Left lobe of liver (tissue), 2 donors: ENCODE results near the gene NADSYN1. TPM values are rescaled to one million over a fixed set of nuclear protein-coding genes. Genes with fewer than 3 reads are reported as not detected.

ENCODE experiments used
- ATAC-seq: fragments of 200-7000 bp; cut with Tn5 transposase; one replicate; pipeline ENCODE4 v1.9.1; 2020; ENCODE audit warnings: mild to moderate bottlenecking, moderate library complexity
- DNase-seq: peaks from one replicate; pipeline ENCODE4 v3.0.0-alpha.2; 2020; ENCODE audit warnings: low spot score
- total RNA-seq: library from RNA; stranded (reverse); gene quantifications from one replicate; pipeline ENCODE4 v1.2.1, GENCODE V29; 2021
- donor health status: DM: no; HTN: no; CAD: no; lungs with moderate emphysema.
- donor health status: DM: no; HTN: yes; CAD: no.

Gene NADSYN1
- total RNA-seq, 1 donor from 2014 or later, result 39.7 TPM

GRCh38 chr11:71472357-71472885 lies 19.4 kb downstream of the NADSYN1 start:
- ATAC-seq, result no peak
- no peak for DNase-seq

- ATAC-seq, result no peak
These were observed 20.2 kb downstream of the NADSYN1 start for GRCh38 chr11:71472941-71473792.

GRCh38 chr11:71473793-71474080 lies 20.7 kb downstream of the NADSYN1 start:
- DNase-seq (no peak), ATAC-seq (no peak)

More at GRCh38 chr11:71472941-71473792, 20.2 kb downstream of the NADSYN1 start:
- no peak for DNase-seq

- DNase-seq, result no peak
These were observed 21.3 kb downstream of the NADSYN1 start for GRCh38 chr11:71474141-71474770.

GRCh38 chr11:71474771-71475483 lies 21.9 kb downstream of the NADSYN1 start:
- DNase-seq, result no peak

More at GRCh38 chr11:71474141-71474770, 21.3 kb downstream of the NADSYN1 start:
- no peak for ATAC-seq

GRCh38 chr11:71476031-71476430 lies 23.0 kb downstream of the NADSYN1 start:
- DNase-seq, result no peak
- ATAC-seq, result no peak

More at GRCh38 chr11:71474771-71475483, 21.9 kb downstream of the NADSYN1 start:
- ATAC-seq, result no peak

GRCh38 chr11:71476926-71477640 lies 24.1 kb downstream of the NADSYN1 start:
- no peak for ATAC-seq

GRCh38 chr11:71477641-71478527 lies 24.9 kb downstream of the NADSYN1 start:
- no peak for DNase-seq

More at GRCh38 chr11:71476926-71477640, 24.1 kb downstream of the NADSYN1 start:
- no peak for DNase-seq

GRCh38 chr11:71478528-71478840 lies 25.5 kb downstream of the NADSYN1 start:
- ATAC-seq (no peak), DNase-seq (no peak)

More at GRCh38 chr11:71477641-71478527, 24.9 kb downstream of the NADSYN1 start:
- no peak for ATAC-seq

GRCh38 chr11:71481101-71481960 lies 28.3 kb downstream of the NADSYN1 start:
- DNase-seq (no peak), ATAC-seq (no peak)

GRCh38 chr11:71482216-71482615 lies 29.2 kb downstream of the NADSYN1 start:
- no peak for DNase-seq
- no peak for ATAC-seq

- DNase-seq (no peak), ATAC-seq (no peak)
These were observed 29.9 kb downstream of the NADSYN1 start for GRCh38 chr11:71482746-71483364.

- ATAC-seq (no peak), DNase-seq (no peak)
These were observed 30.7 kb downstream of the NADSYN1 start for GRCh38 chr11:71483692-71484091.

- no peak for ATAC-seq
These were observed 31.5 kb downstream of the NADSYN1 start for GRCh38 chr11:71484248-71485062.

GRCh38 chr11:71485063-71485399 lies 32.0 kb downstream of the NADSYN1 start:
- no peak for DNase-seq
- no peak for ATAC-seq

More at GRCh38 chr11:71484248-71485062, 31.5 kb downstream of the NADSYN1 start:
- DNase-seq, result no peak

- DNase-seq (no peak), ATAC-seq (no peak)
These were observed 32.5 kb downstream of the NADSYN1 start for GRCh38 chr11:71485466-71485865.

GRCh38 chr11:71486320-71486719 lies 33.3 kb downstream of the NADSYN1 start:
- no peak for DNase-seq

More at GRCh38 chr11:71486320-71486719, 33.3 kb downstream of the NADSYN1 start:
- no peak for ATAC-seq
